BLaER1 treated with 17β-estradiol and CSF1 and Interleukin-3, amounts not matched to agents 10 nM and 100 nM (cell line): ENCODE data around the gene ATF2.

ENCODE experiments used
- H3K27ac ChIP-seq, 11 experiments: shearing (Covaris generic); formaldehyde crosslinking; 2 replicates each; pipeline ENCODE4 v1.8.1; 2022
- H3K27me3 ChIP-seq, 11 experiments: shearing (Covaris generic); formaldehyde crosslinking; 2 replicates each; pipeline ENCODE4 v1.8.1; 2022
- H3K36me3 ChIP-seq, 11 experiments: shearing (Covaris generic); formaldehyde crosslinking; 2 replicates each; pipeline ENCODE4 v1.8.1; 2022
- H3K4me1 ChIP-seq, 10 experiments: shearing (Covaris generic); formaldehyde crosslinking; 2 replicates each; pipeline ENCODE4 v1.8.1; 2022
- H3K4me2 ChIP-seq, 11 experiments: shearing (Covaris generic); formaldehyde crosslinking; 2 replicates each; pipeline ENCODE4 v1.8.1; 2022
- H3K4me3 ChIP-seq, 10 experiments: shearing (Covaris generic); formaldehyde crosslinking; 2 replicates each; pipeline ENCODE4 v1.8.1; 2022
- H3K9ac ChIP-seq, 11 experiments: shearing (Covaris generic); formaldehyde crosslinking; 2 replicates each; pipeline ENCODE4 v1.8.1; 2022
- H3K9me3 ChIP-seq, 11 experiments: shearing (Covaris generic); formaldehyde crosslinking; replicated peaks in 1 of 11; 2 replicates each; pipeline ENCODE4 v1.8.1; 2022
- H4K20me1 ChIP-seq, 11 experiments: shearing (Covaris generic); formaldehyde crosslinking; 2 replicates each; pipeline ENCODE4 v1.8.1; 2022
- Cebpa-rat ChIP-seq, 11 experiments: shearing (Covaris generic); IDR thresholded peaks; 2 replicates each; pipeline ENCODE4 v1.8.1; 2022

ATF2 gene

GRCh38 chr2:175167792-175168563 lies at the start of gene ATF2:
ATF2 (minus strand) TSS chr2:175168203; CDS start chr2:175136443, 31,760 bp downstream.
- peaks cover 12 to 40% (median 27%) of the 10 kb centered on the region in 10 experiments for H3K4me1 ChIP-seq
- peak within 1 kb of the TSS; percentile 92 to 99 (median 97) for H3K9ac ChIP-seq
- peak within 1 kb of the TSS; percentile 80 to 93 (median 85) for H3K4me2 ChIP-seq
- H3K4me3 ChIP-seq: peak within 1 kb of the TSS; percentile 82 to 96 (median 94)
- TF ChIP-seq Cebpa-rat (IDR thresholded peaks at IDR 0.05): no peak
- H3K36me3 ChIP-seq: peaks cover 0 to 50% (median 28%) of the 10 kb centered on the region in 11 experiments; a peak in 20 of 22 replicates
- peak within 1 kb of the TSS; percentile 90 to 97 (median 96) for H3K27ac ChIP-seq
- peaks cover 0 to 13% (median 3%) of the 10 kb centered on the region in 11 experiments; a peak in 6 of 22 replicates for H3K9me3 ChIP-seq
- H3K27me3 ChIP-seq: no peaks in the 10 kb centered on the region
- H4K20me1 ChIP-seq: peaks cover 8 to 61% (median 38%) of the 10 kb centered on the region in 11 experiments; a peak in 18 of 22 replicates

- no peak overlapping the region for H3K4me2 ChIP-seq
- no peaks in the 10 kb centered on the region for H3K27me3 ChIP-seq
- H3K4me1 ChIP-seq: no peaks in the 10 kb centered on the region
- H3K4me3 ChIP-seq: no peak overlapping the region
- H4K20me1 ChIP-seq: no peaks in the 10 kb centered on the region
- no peak overlapping the region for H3K9ac ChIP-seq
- no peak for TF ChIP-seq Cebpa-rat (IDR thresholded peaks at IDR 0.05)
- H3K27ac ChIP-seq: no peak overlapping the region
- no peaks in the 10 kb centered on the region for H3K36me3 ChIP-seq
- H3K9me3 ChIP-seq: no peaks in the 10 kb centered on the region
Measured at GRCh38 chr2:175207741-175208438, 39.9 kb upstream of the ATF2 start.

- TF ChIP-seq Cebpa-rat (IDR thresholded peaks at IDR 0.05): no peak
- H3K36me3 ChIP-seq: no peaks in the 10 kb centered on the region
- no peaks in the 10 kb centered on the region for H4K20me1 ChIP-seq
- no peak overlapping the region for H3K4me2 ChIP-seq
- H3K27ac ChIP-seq: no peak overlapping the region
- no peaks in the 10 kb centered on the region for H3K27me3 ChIP-seq
- no peaks in the 10 kb centered on the region for H3K4me1 ChIP-seq
- no peak overlapping the region for H3K9ac ChIP-seq
- no peak overlapping the region for H3K4me3 ChIP-seq
- H3K9me3 ChIP-seq: no peaks in the 10 kb centered on the region
Measured at GRCh38 chr2:175206866-175207265, 38.9 kb upstream of the ATF2 start.

GRCh38 chr2:175205523-175205922 lies 37.5 kb upstream of the ATF2 start:
- Histone ChIP-seq H3K9ac (no peak overlapping the region), H4K20me1 (no peaks in the 10 kb centered on the region), H3K4me2 (no peak overlapping the region), H3K27me3 (no peaks in the 10 kb centered on the region), H3K27ac (no peak overlapping the region), H3K9me3 (no peaks in the 10 kb centered on the region), H3K36me3 (no peaks in the 10 kb centered on the region), H3K4me1 (no peaks in the 10 kb centered on the region), H3K4me3 (no peak overlapping the region)
- TF ChIP-seq Cebpa-rat (IDR thresholded peaks at IDR 0.05): no peak

- no peaks in the 10 kb centered on the region for H3K4me1 ChIP-seq
- no peaks in the 10 kb centered on the region for H4K20me1 ChIP-seq
- 0 out of 22 replicates have a peak, but pooled peaks cover 0 to 6% (median 0%) of the 10 kb centered on the region in 11 experiments for H3K9me3 ChIP-seq
- no peak overlapping the region for H3K27ac ChIP-seq
- H3K4me3 ChIP-seq: no peak overlapping the region
- H3K4me2 ChIP-seq: no peak overlapping the region
- TF ChIP-seq Cebpa-rat (IDR thresholded peaks at IDR 0.05): no peak
- H3K9ac ChIP-seq: no peak overlapping the region
- no peaks in the 10 kb centered on the region for H3K36me3 ChIP-seq
- no peaks in the 10 kb centered on the region for H3K27me3 ChIP-seq
Measured at GRCh38 chr2:175203621-175204496, 35.9 kb upstream of the ATF2 start.

- H3K4me2 ChIP-seq: no peak overlapping the region
- H3K4me1 ChIP-seq: no peaks in the 10 kb centered on the region
- H3K4me3 ChIP-seq: no peak overlapping the region
- no peak overlapping the region for H3K27ac ChIP-seq
- TF ChIP-seq Cebpa-rat (IDR thresholded peaks at IDR 0.05): no peak
- no peaks in the 10 kb centered on the region for H3K27me3 ChIP-seq
- no peak overlapping the region for H3K9ac ChIP-seq
- H3K36me3 ChIP-seq: no peaks in the 10 kb centered on the region
- H3K9me3 ChIP-seq: peaks cover 0 to 24% (median 9%) of the 10 kb centered on the region in 11 experiments; a peak in 15 of 22 replicates
- no peaks in the 10 kb centered on the region for H4K20me1 ChIP-seq
Measured at GRCh38 chr2:175195012-175195411, 27.0 kb upstream of the ATF2 start.

- Histone ChIP-seq H3K4me3 (no peak overlapping the region), H3K9me3 (peaks cover 0 to 20% (median 9%) of the 10 kb centered on the region in 11 experiments; a peak in 15 of 22 replicates), H3K4me1 (peaks cover 0 to 14% (median 0%) of the 10 kb centered on the region in 10 experiments; a peak in 4 of 20 replicates), H3K27ac (no peak overlapping the region), H3K9ac (no peak overlapping the region), H3K27me3 (no peaks in the 10 kb centered on the region), H4K20me1 (no peaks in the 10 kb centered on the region), H3K4me2 (peak overlapping the region in 3 of 11 experiments; percentile 30 to 67 (median 54); a peak in 5 of 22 replicates), H3K36me3 (no peaks in the 10 kb centered on the region)
- TF ChIP-seq Cebpa-rat (IDR thresholded peaks at IDR 0.05): no peak
Measured at GRCh38 chr2:175188761-175189160, 20.8 kb upstream of the ATF2 start.

GRCh38 chr2:175187378-175187777 lies 19.4 kb upstream of the ATF2 start:
- Histone ChIP-seq H3K4me2 (no peak overlapping the region), H3K27ac (no peak overlapping the region), H4K20me1 (no peaks in the 10 kb centered on the region), H3K9ac (no peak overlapping the region), H3K4me3 (no peak overlapping the region), H3K36me3 (no peaks in the 10 kb centered on the region), H3K4me1 (peaks cover 0 to 14% (median 0%) of the 10 kb centered on the region in 10 experiments; a peak in 4 of 20 replicates), H3K27me3 (no peaks in the 10 kb centered on the region), H3K9me3 (peaks cover 0 to 12% (median 6%) of the 10 kb centered on the region in 11 experiments; a peak in 15 of 22 replicates)
- TF ChIP-seq Cebpa-rat (IDR thresholded peaks at IDR 0.05): no peak
